Measurements from ENCODE around the gene SNN. TPM values are rescaled to one million over a fixed set of nuclear protein-coding genes. Genes with fewer than 3 reads are reported as not detected.
A peak's percentile ranks its signal among the peaks of the same experiment; 100 is the strongest.

Gene SNN
- total RNA-seq, 3 donors from 2014 or later = 2.3 to 22.1 (median 4.2) TPM

DNA sequence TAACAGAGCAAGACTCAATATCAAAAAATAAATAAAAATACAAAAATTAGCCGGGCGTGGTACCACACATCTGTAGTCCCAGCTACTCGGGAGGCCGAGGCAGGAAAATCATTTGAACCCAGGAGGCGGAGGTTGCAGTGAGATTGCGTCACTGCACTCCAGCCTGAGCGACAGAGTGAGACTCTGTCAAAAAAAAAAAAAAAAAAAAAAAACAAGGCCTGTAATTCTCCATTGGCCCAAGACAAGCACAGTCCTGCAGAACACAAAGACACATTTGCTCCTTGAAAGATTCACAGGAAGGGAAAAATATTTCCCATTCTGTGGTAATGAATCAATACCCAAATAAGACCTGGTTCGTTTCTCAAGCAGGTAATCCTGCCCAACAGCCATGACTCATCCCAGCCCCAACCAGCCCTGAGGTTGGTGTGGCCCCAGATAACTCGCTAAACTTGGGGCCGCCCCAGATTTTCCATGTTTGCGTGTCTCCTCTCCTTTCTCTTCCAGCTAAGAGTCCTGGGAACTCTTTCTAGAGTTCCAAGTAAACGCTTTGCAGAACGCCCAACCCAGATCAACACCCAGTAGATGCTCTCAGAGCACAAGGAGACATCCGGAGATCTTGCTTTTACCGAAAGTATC is 40.3 kb upstream of the SNN start:
- H3K9me3 ChIP-seq = no peaks in the 10 kb centered on the region
- H3K36me3 ChIP-seq (ENCODE audit: low read depth) = no peaks in the 10 kb centered on the region
- DNase-seq (no peak), ATAC-seq (no peak)
- TF ChIP-seq, protein P1, sequence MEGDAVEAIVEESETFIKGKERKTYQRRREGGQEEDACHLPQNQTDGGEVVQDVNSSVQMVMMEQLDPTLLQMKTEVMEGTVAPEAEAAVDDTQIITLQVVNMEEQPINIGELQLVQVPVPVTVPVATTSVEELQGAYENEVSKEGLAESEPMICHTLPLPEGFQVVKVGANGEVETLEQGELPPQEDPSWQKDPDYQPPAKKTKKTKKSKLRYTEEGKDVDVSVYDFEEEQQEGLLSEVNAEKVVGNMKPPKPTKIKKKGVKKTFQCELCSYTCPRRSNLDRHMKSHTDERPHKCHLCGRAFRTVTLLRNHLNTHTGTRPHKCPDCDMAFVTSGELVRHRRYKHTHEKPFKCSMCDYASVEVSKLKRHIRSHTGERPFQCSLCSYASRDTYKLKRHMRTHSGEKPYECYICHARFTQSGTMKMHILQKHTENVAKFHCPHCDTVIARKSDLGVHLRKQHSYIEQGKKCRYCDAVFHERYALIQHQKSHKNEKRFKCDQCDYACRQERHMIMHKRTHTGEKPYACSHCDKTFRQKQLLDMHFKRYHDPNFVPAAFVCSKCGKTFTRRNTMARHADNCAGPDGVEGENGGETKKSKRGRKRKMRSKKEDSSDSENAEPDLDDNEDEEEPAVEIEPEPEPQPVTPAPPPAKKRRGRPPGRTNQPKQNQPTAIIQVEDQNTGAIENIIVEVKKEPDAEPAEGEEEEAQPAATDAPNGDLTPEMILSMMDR (IDR thresholded peaks at IDR 0.05) = no peak
- intact Hi-C loops (cut with DNase I, micrococcal nuclease) = no loop called here
- no peak overlapping the region for H3K4me3 ChIP-seq
- H3K4me1 ChIP-seq (ENCODE audit: low read depth) = no peaks in the 10 kb centered on the region

DNA sequence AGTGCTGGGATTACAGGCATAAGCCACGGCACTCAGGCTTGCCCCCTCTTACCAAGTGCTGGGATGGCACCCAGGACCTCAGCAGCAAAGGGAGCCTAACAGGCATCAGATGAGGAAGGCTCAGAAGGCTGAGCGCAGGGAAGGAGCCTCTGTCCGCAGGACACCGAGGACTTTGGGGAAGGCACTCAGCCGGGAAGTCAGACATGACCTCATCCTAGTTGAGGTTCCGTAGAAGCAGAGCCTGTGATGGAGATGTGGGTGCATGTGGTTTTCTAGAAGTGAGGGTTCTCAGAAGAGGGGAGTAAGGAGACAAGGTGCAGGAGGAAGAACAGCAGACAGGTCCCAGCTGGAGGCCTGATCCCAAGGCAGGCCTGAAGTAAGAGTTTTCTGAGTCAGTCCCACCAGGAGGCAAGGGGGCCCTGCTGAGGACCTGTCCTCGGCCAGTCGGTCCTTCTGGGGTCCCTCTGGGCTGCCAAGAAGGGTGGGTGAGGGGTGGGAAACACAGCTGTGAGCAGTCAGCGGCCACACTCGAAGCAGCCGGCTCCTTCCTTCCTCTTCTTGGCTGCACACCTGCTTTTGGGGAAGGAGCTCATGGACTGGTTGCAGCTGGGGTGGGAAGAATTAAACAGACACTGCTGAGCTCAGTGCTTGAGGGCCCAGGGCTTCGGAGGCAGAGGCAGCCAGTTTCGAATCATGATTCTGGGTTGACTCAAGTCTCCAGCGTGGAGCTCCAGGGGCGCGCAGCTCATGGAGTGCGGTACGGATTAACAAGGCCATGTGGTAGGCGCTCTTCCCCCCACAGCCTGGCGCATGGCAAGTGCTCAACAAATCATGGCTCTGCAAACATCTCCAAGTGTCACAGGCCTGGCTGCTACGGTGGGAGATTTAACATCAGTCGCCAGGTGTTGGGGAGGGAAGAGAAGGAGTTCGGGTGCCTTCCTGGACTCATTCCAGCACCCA is 38.9 kb upstream of the SNN start:
- DNase-seq (no peak), ATAC-seq (peak; percentile 51)

DNA sequence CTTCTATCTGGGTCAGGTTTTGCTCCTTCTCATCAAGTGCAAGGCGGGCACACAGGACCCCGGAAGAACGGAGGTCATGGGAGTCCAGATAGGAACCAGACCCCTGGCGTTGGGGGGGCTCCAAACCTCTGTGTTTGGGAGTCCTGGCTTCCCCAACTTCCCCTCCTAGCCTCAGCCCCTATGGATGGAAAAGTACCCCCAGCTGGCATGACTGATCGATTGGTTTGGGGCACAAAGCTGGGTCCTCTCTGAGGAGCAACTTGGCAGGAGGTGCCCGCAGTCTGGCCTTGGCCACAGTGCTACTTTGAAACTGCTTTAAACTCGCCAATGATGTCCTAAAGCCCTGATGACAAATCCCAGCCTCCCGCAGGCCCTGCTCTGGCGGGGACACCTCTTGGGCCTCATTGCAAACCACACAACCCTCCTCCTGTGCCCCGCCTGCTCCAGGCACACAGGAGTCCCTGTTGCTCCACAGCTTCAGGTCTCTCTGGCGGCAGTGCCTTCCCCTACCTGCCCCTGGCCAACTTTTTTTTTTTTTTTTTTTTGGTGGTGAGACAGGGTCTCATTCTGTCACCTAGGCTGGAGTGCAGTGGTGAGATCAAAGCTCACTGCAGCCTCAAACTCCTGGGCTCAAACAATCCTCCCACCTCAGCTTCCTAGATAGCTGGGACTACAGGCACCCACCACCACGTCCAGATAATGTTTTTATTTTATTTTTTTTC is 38.0 kb upstream of the SNN start:
- intact Hi-C loops (cut with DNase I, micrococcal nuclease) = no loop called here
- H3K4me1 ChIP-seq (ENCODE audit: low read depth) = no peaks in the 10 kb centered on the region
- TF ChIP-seq, protein P1 (IDR thresholded peaks at IDR 0.05) = no peak
- DNase-seq = no peak
- H3K9me3 ChIP-seq = no peaks in the 10 kb centered on the region
- no peak overlapping the region for H3K4me3 ChIP-seq
- ATAC-seq = no peak
- H3K36me3 ChIP-seq (ENCODE audit: low read depth) = no peaks in the 10 kb centered on the region

More for the DNA sequence above, 38.9 kb upstream of the SNN start:
- TF ChIP-seq, protein P1 (IDR thresholded peaks at IDR 0.05) = no peak
- intact Hi-C loops (cut with DNase I, micrococcal nuclease) = no loop called here
- no peaks in the 10 kb centered on the region for H3K4me1 ChIP-seq (ENCODE audit: low read depth)
- no peaks in the 10 kb centered on the region for H3K36me3 ChIP-seq (ENCODE audit: low read depth)
- H3K4me3 ChIP-seq = no peak overlapping the region
- no peaks in the 10 kb centered on the region for H3K9me3 ChIP-seq

DNA sequence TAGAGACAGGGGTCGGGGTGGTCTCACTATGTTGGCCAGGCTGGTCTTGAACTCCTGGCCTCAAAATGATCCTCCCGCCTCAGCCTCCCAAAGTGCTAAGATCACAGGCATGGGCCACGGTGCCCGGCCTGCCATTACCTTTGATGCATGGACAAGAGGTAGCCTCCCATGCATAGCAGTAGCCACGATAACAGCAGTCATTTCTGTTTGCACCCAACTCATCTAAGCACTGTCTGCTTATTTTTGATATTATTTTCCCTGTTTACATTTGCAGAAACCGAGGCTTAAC is 37.5 kb upstream of the SNN start:
- no peak for DNase-seq
- Histone ChIP-seq H3K4me3 (no peak overlapping the region), H3K36me3 (ENCODE audit: low read depth) (no peaks in the 10 kb centered on the region), H3K4me1 (ENCODE audit: low read depth) (peaks cover 4% of the 10 kb centered on the region), H3K9me3 (no peaks in the 10 kb centered on the region)
- TF ChIP-seq, protein P1 (IDR thresholded peaks at IDR 0.05) = no peak
- ATAC-seq = no peak
- intact Hi-C loops (cut with DNase I, micrococcal nuclease) = no loop called here

DNA sequence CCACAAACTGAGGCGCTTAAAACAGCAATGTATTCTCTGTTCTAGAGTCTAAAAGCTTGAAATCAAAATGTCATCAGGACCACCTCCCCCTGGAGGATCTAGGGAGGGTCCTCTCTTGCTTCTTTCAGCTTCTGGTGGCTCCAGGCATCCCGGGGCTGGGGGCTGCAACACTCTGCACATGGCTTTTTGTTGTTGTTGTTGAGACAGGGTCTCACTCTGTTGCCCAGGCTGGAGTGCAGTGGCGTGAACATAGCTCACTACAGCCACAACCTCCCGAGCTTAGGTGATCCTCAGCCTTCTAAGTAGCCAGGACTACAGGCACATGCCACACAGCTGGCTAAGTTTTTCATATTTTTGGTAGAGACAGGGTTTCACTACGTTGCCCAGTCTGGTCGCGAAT is 37.0 kb upstream of the SNN start:
- DNase-seq (no peak), ATAC-seq (no peak)
- TF ChIP-seq, protein P1 (IDR thresholded peaks at IDR 0.05) = no peak
- Histone ChIP-seq H3K36me3 (ENCODE audit: low read depth) (no peaks in the 10 kb centered on the region), H3K4me1 (ENCODE audit: low read depth) (peaks cover 6% of the 10 kb centered on the region), H3K9me3 (no peaks in the 10 kb centered on the region), H3K4me3 (no peak overlapping the region)
- intact Hi-C loops (cut with DNase I, micrococcal nuclease) = no loop called here

All from mucosa of descending colon (tissue), 3 donors.